ENCODE data around the gene UPP2.

- TF ChIP-seq, protein P1, sequence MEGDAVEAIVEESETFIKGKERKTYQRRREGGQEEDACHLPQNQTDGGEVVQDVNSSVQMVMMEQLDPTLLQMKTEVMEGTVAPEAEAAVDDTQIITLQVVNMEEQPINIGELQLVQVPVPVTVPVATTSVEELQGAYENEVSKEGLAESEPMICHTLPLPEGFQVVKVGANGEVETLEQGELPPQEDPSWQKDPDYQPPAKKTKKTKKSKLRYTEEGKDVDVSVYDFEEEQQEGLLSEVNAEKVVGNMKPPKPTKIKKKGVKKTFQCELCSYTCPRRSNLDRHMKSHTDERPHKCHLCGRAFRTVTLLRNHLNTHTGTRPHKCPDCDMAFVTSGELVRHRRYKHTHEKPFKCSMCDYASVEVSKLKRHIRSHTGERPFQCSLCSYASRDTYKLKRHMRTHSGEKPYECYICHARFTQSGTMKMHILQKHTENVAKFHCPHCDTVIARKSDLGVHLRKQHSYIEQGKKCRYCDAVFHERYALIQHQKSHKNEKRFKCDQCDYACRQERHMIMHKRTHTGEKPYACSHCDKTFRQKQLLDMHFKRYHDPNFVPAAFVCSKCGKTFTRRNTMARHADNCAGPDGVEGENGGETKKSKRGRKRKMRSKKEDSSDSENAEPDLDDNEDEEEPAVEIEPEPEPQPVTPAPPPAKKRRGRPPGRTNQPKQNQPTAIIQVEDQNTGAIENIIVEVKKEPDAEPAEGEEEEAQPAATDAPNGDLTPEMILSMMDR (IDR thresholded peaks at IDR 0.05; ENCODE audit: low read depth, low read length) = no peak
- no peak for TF ChIP-seq EZH2phosphoT487 (IDR thresholded peaks at IDR 0.05; ENCODE audit: low read depth)
Observed at GRCh38 chr2:158134055-158134454, 32.4 kb downstream of the UPP2 start.

Data from OCI-LY3 (cell line).